Stomach (tissue), 9 donors: ENCODE results near the gene NDUFB2. TPM values are rescaled to one million over a fixed set of nuclear protein-coding genes. Genes with fewer than 3 reads are reported as not detected.
A peak's percentile ranks its signal among the peaks of the same experiment; 100 is the strongest.

Source experiments
- DNase-seq, 2 donors: peaks; one replicate each; pipeline versions ENCODE4 v3.0.0 to v3.0.0-alpha.2; 2013 to 2019
- H3K27ac ChIP-seq, 5 donors: fragments of 200-600 bp in 4 of 5; sonication (generic) in 4 of 5; one replicate each; pipeline ENCODE4 v1.5.1; 2013 to 2019; ENCODE audit warnings: mild to moderate bottlenecking in 1 of 5, moderate library complexity in 1 of 5
- H3K27me3 ChIP-seq, 3 donors: fragments of 200-600 bp; sonication (generic); one replicate each; pipeline ENCODE4 v1.5.1; 2017 to 2019; ENCODE audit warnings: mixed run types in 1 of 3
- H3K36me3 ChIP-seq, 4 donors: fragments of 200-600 bp; sonication (generic); 1 replicate in 3 of 4; 2 replicates in 1 of 4; pipeline ENCODE4 v1.5.1; 2016 to 2019
- H3K4me1 ChIP-seq, 4 donors: fragments of 200-600 bp; sonication (generic); one replicate each; pipeline ENCODE4 v1.5.1; 2016 to 2019
- H3K4me3 ChIP-seq, 4 donors: fragments of 200-600 bp; sonication (generic) in 3 of 4; one replicate each; pipeline ENCODE4 v1.5.1; 2016 to 2019; ENCODE audit warnings: mild to moderate bottlenecking in 1 of 4
- H3K9me3 ChIP-seq, 4 donors: fragments of 200-600 bp; sonication (generic); one replicate each; pipeline ENCODE4 v1.5.1; 2016 to 2019
- CTCF ChIP-seq, 7 experiments: fragments of 450-650 bp in 4 of 7; fragments of 200-600 bp in 3 of 7; sonication (generic) in 3 of 7; IDR thresholded peaks; one replicate each; pipeline ENCODE4 v1.5.1; 2016 to 2019; ENCODE audit warnings: antibody characterized with exemption in 7 of 7, control low read depth in 2 of 7, mild to moderate bottlenecking in 1 of 7
- EP300 ChIP-seq: sonication (generic); formaldehyde crosslinking; IDR thresholded peaks from one replicate; pipeline ENCODE4 v1.6.1; 2017; ENCODE audit warnings: antibody characterized with exemption
- POLR2A ChIP-seq, 4 donors: fragments of 450-650 bp; IDR thresholded peaks; one replicate each; pipeline ENCODE4 v1.6.1; 2016; ENCODE audit warnings: antibody characterized with exemption in 4 of 4, control low read depth in 2 of 4, mild to moderate bottlenecking in 1 of 4, moderate library complexity in 1 of 4
- POLR2AphosphoS5 ChIP-seq, 3 donors: sonication (generic); formaldehyde crosslinking; IDR thresholded peaks; one replicate each; pipeline ENCODE4 v1.6.1; 2016; ENCODE audit warnings: antibody characterized with exemption in 3 of 3
- WGBS, 5 donors: extraction: QIAGEN DNeasy Blood & Tissue Kit in 3 of 5; methylation state at CpG; one replicate each; pipeline versions ENCODE4 v1.1.5 to v1.1.7; 2013 to 2018; 5-methylcytosine and 5-hydroxymethylcytosine counted together
- intact Hi-C: fragments of 100-400 bp; cut with DNase I; formaldehyde crosslinking; loops from one replicate; pipeline ENCODE4 v1.15.1; 2023; ENCODE audit warnings: low total_unique reads
- polyA plus RNA-seq, 3 donors: library from polyadenylated mRNA; stranded (reverse); fragments of 200-250 nt; gene quantifications; one replicate each; pipeline ENCODE4 v1.2.3, GENCODE V29; 2013
- total RNA-seq, 5 donors: library from RNA; depleted of rRNA; stranded (reverse); fragments of >200 nt; gene quantifications; one replicate each; pipeline versions ENCODE4 v1.1.0 to v1.2.3, GENCODE V29; 2014 to 2016
- donor health status: healthy with polysubstance abuse.
- donor health status: Bipolar disorder and iron deficiency.
- donor health status: healthy.

NDUFB2 gene
- total and polyA plus RNA-seq, 8 donors: 25.2 to 608 (median 96.6) TPM

- WGBS, 5 donors: 94 to 98% (median 96%) methylated on average over 4 of the region's 4 CpGs
- no peaks in the 10 kb centered on the region for H3K9me3 ChIP-seq
- H3K27me3 ChIP-seq: no peaks in the 10 kb centered on the region
- DNase-seq: no peak
- intact Hi-C loops: loop anchor here (5.0 kb wide), 1 partner anchor 137 kb away; no protein-coding TSS in a partner anchor
- no peaks in the 10 kb centered on the region for H3K36me3 ChIP-seq
- TF ChIP-seq POLR2A (IDR thresholded peaks at IDR 0.05) (no peak), POLR2AphosphoS5 (IDR thresholded peaks at IDR 0.05) (no peak)
- H3K27ac ChIP-seq: no peak overlapping the region
- peaks cover 16 to 47% (median 25%) of the 10 kb centered on the region in 4 donors for H3K4me1 ChIP-seq
- no peak overlapping the region for H3K4me3 ChIP-seq
Measured at GRCh38 chr7:140654661-140655060, 41.8 kb upstream of the NDUFB2 start.

DNA sequence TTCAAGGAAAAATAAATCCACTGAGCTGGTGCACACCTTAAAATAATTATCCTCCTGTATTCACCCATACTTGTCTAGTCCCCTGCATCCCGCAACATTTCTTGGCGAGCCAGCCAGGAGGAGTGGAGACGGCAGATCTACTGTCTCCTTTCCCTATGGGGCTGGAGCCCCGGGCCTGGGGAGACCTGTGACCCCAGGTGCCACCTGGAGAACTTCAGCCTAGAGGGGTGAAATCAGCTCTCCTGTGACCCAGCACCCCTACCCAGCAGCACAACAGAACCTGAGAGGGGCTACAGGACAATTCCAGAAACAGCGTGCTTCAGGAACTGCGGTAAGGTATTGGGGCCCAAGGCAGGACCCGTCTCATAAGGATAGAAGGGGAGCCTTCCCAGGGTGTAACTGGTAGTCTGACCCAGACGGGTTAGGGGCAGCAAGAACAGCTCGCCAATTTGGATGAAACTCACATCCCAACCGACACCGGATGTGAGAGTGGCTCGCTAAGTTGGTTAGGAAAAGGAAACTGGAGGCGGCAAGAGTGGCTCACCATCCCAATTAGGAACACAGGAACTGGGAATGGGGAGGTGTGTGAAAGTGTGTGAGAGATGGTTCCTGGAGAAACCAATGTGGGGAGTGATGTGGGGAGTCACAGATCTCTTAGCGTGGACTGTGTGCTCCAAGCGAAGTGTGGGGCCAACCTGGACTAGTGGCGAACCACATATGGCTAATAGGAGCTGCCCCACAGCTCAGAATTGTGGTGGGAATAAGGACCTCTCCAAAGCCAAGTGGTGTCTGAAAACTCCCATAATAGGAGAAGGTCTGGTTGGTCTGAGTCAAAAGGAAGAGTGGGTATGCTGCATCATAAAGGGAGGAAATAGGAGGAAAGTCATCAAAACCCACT lies 40.7 kb upstream of the NDUFB2 start:
- H3K36me3 ChIP-seq: no peaks in the 10 kb centered on the region
- no peaks in the 10 kb centered on the region for H3K27me3 ChIP-seq
- H3K27ac ChIP-seq: peak overlapping the region in 4 of 5 donors; percentile 16 to 78 (median 66)
- TF ChIP-seq CTCF (IDR thresholded peaks at IDR 0.05) (no peak), EP300 (no peak), POLR2A (IDR thresholded peaks at IDR 0.05) (no peak), POLR2AphosphoS5 (IDR thresholded peaks at IDR 0.05) (no peak)
- peaks cover 16 to 47% (median 25%) of the 10 kb centered on the region in 4 donors for H3K4me1 ChIP-seq
- H3K4me3 ChIP-seq: peak overlapping the region in 2 of 4 donors; percentile 28 to 32
- no peak for DNase-seq
- intact Hi-C loops: no loop called here
- 83 to 92% (median 91%) methylated on average over 16 of the region's 16 CpGs for WGBS, 5 donors
- H3K9me3 ChIP-seq: no peaks in the 10 kb centered on the region

GRCh38 chr7:140656548-140657515 lies 39.7 kb upstream of the NDUFB2 start:
- Histone ChIP-seq H3K36me3 (no peaks in the 10 kb centered on the region), H3K27ac (peak overlapping the region; percentile 16 to 81 (median 67)), H3K27me3 (no peaks in the 10 kb centered on the region), H3K4me1 (peaks cover 16 to 38% (median 23%) of the 10 kb centered on the region in 4 donors), H3K4me3 (peak overlapping the region; percentile 26 to 32 (median 30)), H3K9me3 (no peaks in the 10 kb centered on the region)
- TF ChIP-seq POLR2A (IDR thresholded peaks at IDR 0.05) (no peak), EP300 (no peak), POLR2AphosphoS5 (IDR thresholded peaks at IDR 0.05) (peak in 2 of 3 donors; percentile 15 to 23), CTCF (IDR thresholded peaks at IDR 0.05) (no peak)
- intact Hi-C loops: no loop called here
- peak; percentile 80 to 93 for DNase-seq
- WGBS, 5 donors: 37 to 44% (median 38%) methylated on average over 11 of the region's 11 CpGs

DNA sequence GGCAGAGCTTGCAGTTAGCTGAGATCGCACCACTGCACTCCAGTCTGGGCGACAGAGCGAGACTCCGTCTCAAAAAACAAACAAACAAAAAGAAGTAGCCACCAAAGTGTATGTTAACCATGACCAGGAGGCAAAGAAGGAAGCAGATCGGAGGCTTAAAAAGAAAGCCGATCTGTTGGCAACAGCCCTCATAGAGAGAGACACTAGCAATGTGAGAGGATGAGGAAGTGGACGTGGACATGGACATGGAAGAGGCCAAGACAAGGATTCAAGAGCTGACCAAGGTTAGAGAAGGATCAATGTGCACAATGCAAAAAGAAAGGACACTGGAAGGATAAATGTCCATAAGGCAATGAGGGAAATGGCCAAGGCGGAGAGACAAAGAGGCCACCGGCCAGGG lies 38.6 kb upstream of the NDUFB2 start:
- H3K9me3 ChIP-seq: no peaks in the 10 kb centered on the region
- H3K27me3 ChIP-seq: no peaks in the 10 kb centered on the region
- H3K36me3 ChIP-seq: no peaks in the 10 kb centered on the region
- WGBS, 5 donors: 87 to 92% (median 88%) methylated on average over 9 of the region's 9 CpGs
- H3K4me3 ChIP-seq: no peak overlapping the region
- H3K4me1 ChIP-seq: peaks cover 16 to 36% (median 23%) of the 10 kb centered on the region in 4 donors
- intact Hi-C loops: no loop called here
- TF ChIP-seq EP300 (no peak), CTCF (IDR thresholded peaks at IDR 0.05) (no peak), POLR2AphosphoS5 (IDR thresholded peaks at IDR 0.05) (no peak), POLR2A (IDR thresholded peaks at IDR 0.05) (no peak)
- no peak overlapping the region for H3K27ac ChIP-seq
- DNase-seq: no peak
